ENCODE measurements around the gene BEND6. TPM values are rescaled to one million over a fixed set of nuclear protein-coding genes. Genes with fewer than 3 reads are reported as not detected.

Gene BEND6
- total RNA-seq, 3 donors from 2014 or later = 0.17 to 1.4 (median 0.31) TPM

- intact Hi-C loops (cut with DNase I, micrococcal nuclease) = no loop called here
- Histone ChIP-seq H3K9me3 (no peaks in the 10 kb centered on the region), H3K4me3 (no peak overlapping the region), H3K36me3 (ENCODE audit: low read depth) (no peaks in the 10 kb centered on the region), H3K4me1 (ENCODE audit: low read depth) (peaks cover 4% of the 10 kb centered on the region)
- no peak for TF ChIP-seq CTCF (IDR thresholded peaks at IDR 0.05)
- DNase-seq (no peak), ATAC-seq (no peak)
These were observed 4.2 kb downstream of the BEND6 start for GRCh38 chr6:56959094-56959493.

- H3K9me3 ChIP-seq = no peaks in the 10 kb centered on the region
- TF ChIP-seq CTCF (IDR thresholded peaks at IDR 0.05) = no peak
- DNase-seq (no peak), ATAC-seq (no peak)
- intact Hi-C loops (cut with DNase I, micrococcal nuclease) = no loop called here
- no peaks in the 10 kb centered on the region for H3K4me1 ChIP-seq (ENCODE audit: low read depth)
- no peak overlapping the region for H3K4me3 ChIP-seq
- H3K36me3 ChIP-seq (ENCODE audit: low read depth) = no peaks in the 10 kb centered on the region
These were observed 5.0 kb downstream of the BEND6 start for GRCh38 chr6:56959938-56960337.

GRCh38 chr6:56961151-56961550, 6.2 kb downstream of the BEND6 start:
- TF ChIP-seq CTCF (IDR thresholded peaks at IDR 0.05) = no peak
- no peak overlapping the region for H3K4me3 ChIP-seq
- DNase-seq (no peak), ATAC-seq (no peak)
- no peaks in the 10 kb centered on the region for H3K4me1 ChIP-seq (ENCODE audit: low read depth)
- H3K9me3 ChIP-seq = no peaks in the 10 kb centered on the region
- intact Hi-C loops (cut with DNase I, micrococcal nuclease) = no loop called here
- no peaks in the 10 kb centered on the region for H3K36me3 ChIP-seq (ENCODE audit: low read depth)

- Histone ChIP-seq H3K36me3 (ENCODE audit: low read depth) (no peaks in the 10 kb centered on the region), H3K4me1 (ENCODE audit: low read depth) (no peaks in the 10 kb centered on the region), H3K4me3 (no peak overlapping the region), H3K9me3 (no peaks in the 10 kb centered on the region)
- no peak for ATAC-seq
- intact Hi-C loops (cut with DNase I, micrococcal nuclease) = no loop called here
- no peak for DNase-seq
- no peak for TF ChIP-seq CTCF (IDR thresholded peaks at IDR 0.05)
These were observed 7.5 kb downstream of the BEND6 start for GRCh38 chr6:56962441-56962840.

- DNase-seq = no peak
- Histone ChIP-seq H3K9me3 (no peaks in the 10 kb centered on the region), H3K4me1 (ENCODE audit: low read depth) (no peaks in the 10 kb centered on the region), H3K4me3 (no peak overlapping the region), H3K36me3 (ENCODE audit: low read depth) (no peaks in the 10 kb centered on the region)
- no peak for ATAC-seq
- no peak for TF ChIP-seq CTCF (IDR thresholded peaks at IDR 0.05)
- intact Hi-C loops (cut with DNase I, micrococcal nuclease) = no loop called here
These were observed 8.1 kb downstream of the BEND6 start for GRCh38 chr6:56963043-56963442.

- no peaks in the 10 kb centered on the region for H3K36me3 ChIP-seq (ENCODE audit: low read depth)
These were observed 8.9 kb downstream of the BEND6 start for GRCh38 chr6:56963793-56964192.

More at GRCh38 chr6:56963793-56964192, 8.9 kb downstream of the BEND6 start:
- ATAC-seq (no peak), DNase-seq (no peak)
- intact Hi-C loops (cut with DNase I, micrococcal nuclease) = no loop called here
- Histone ChIP-seq H3K4me3 (no peak overlapping the region), H3K9me3 (no peaks in the 10 kb centered on the region), H3K4me1 (ENCODE audit: low read depth) (no peaks in the 10 kb centered on the region)
- TF ChIP-seq CTCF (IDR thresholded peaks at IDR 0.05) = no peak
